Measurements from ENCODE around the gene VAT1L.

DNA sequence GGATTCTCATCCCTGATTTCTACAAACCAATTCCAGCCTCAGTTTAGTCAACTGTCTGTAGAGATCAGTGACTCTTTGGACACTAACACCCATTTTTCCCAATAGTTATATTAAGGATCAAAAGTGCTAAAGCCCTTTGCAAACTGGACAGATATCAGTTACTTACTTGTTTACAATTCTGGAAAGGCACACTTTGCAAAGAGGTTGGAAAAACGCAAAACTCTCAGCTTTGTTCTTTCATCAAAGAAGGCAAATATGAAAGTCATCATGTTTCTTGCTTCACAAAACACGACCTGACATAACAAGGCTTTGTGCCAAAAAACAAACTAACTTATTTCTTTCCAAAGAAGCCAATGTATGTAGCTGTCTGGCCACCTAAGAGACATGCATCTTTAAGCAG, 26.1 kb upstream of the VAT1L start:
- TF ChIP-seq MXI1 (IDR thresholded peaks at IDR 0.05; ENCODE audit: low read depth, low read length) = no peak
- no peak for TF ChIP-seq GABPA (IDR thresholded peaks at IDR 0.05; ENCODE audit: low read depth)
- TF ChIP-seq, protein P1, sequence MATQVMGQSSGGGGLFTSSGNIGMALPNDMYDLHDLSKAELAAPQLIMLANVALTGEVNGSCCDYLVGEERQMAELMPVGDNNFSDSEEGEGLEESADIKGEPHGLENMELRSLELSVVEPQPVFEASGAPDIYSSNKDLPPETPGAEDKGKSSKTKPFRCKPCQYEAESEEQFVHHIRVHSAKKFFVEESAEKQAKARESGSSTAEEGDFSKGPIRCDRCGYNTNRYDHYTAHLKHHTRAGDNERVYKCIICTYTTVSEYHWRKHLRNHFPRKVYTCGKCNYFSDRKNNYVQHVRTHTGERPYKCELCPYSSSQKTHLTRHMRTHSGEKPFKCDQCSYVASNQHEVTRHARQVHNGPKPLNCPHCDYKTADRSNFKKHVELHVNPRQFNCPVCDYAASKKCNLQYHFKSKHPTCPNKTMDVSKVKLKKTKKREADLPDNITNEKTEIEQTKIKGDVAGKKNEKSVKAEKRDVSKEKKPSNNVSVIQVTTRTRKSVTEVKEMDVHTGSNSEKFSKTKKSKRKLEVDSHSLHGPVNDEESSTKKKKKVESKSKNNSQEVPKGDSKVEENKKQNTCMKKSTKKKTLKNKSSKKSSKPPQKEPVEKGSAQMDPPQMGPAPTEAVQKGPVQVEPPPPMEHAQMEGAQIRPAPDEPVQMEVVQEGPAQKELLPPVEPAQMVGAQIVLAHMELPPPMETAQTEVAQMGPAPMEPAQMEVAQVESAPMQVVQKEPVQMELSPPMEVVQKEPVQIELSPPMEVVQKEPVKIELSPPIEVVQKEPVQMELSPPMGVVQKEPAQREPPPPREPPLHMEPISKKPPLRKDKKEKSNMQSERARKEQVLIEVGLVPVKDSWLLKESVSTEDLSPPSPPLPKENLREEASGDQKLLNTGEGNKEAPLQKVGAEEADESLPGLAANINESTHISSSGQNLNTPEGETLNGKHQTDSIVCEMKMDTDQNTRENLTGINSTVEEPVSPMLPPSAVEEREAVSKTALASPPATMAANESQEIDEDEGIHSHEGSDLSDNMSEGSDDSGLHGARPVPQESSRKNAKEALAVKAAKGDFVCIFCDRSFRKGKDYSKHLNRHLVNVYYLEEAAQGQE (IDR thresholded peaks at IDR 0.05; ENCODE audit: low read depth, low read length) = no peak
- TF ChIP-seq POLR2AphosphoS5 (IDR thresholded peaks at IDR 0.05; ENCODE audit: low read depth, low read length) = no peak
- TF ChIP-seq, protein P2, sequence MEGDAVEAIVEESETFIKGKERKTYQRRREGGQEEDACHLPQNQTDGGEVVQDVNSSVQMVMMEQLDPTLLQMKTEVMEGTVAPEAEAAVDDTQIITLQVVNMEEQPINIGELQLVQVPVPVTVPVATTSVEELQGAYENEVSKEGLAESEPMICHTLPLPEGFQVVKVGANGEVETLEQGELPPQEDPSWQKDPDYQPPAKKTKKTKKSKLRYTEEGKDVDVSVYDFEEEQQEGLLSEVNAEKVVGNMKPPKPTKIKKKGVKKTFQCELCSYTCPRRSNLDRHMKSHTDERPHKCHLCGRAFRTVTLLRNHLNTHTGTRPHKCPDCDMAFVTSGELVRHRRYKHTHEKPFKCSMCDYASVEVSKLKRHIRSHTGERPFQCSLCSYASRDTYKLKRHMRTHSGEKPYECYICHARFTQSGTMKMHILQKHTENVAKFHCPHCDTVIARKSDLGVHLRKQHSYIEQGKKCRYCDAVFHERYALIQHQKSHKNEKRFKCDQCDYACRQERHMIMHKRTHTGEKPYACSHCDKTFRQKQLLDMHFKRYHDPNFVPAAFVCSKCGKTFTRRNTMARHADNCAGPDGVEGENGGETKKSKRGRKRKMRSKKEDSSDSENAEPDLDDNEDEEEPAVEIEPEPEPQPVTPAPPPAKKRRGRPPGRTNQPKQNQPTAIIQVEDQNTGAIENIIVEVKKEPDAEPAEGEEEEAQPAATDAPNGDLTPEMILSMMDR (IDR thresholded peaks at IDR 0.05) = no peak
- TF ChIP-seq SMC3 (IDR thresholded peaks at IDR 0.05; ENCODE audit: low read depth, low read length) = no peak
- no peak for TF ChIP-seq TEAD4 (IDR thresholded peaks at IDR 0.05; ENCODE audit: borderline replicate concordance, insufficient read depth)
- TF ChIP-seq YY1 (IDR thresholded peaks at IDR 0.05; ENCODE audit: low read depth) = no peak
- TF ChIP-seq, protein P3, sequence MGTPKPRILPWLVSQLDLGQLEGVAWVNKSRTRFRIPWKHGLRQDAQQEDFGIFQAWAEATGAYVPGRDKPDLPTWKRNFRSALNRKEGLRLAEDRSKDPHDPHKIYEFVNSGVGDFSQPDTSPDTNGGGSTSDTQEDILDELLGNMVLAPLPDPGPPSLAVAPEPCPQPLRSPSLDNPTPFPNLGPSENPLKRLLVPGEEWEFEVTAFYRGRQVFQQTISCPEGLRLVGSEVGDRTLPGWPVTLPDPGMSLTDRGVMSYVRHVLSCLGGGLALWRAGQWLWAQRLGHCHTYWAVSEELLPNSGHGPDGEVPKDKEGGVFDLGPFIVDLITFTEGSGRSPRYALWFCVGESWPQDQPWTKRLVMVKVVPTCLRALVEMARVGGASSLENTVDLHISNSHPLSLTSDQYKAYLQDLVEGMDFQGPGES (IDR thresholded peaks at IDR 0.05; ENCODE audit: low read depth, low read length) = no peak
- no peak for TF ChIP-seq NFIC (IDR thresholded peaks at IDR 0.05; ENCODE audit: borderline replicate concordance)
- no peak for TF ChIP-seq TAF1 (IDR thresholded peaks at IDR 0.05; ENCODE audit: borderline replicate concordance, low read depth, low read length)
- no peak for TF ChIP-seq RAD21 (IDR thresholded peaks at IDR 0.05; ENCODE audit: low read length)
- TF ChIP-seq, protein P4, sequence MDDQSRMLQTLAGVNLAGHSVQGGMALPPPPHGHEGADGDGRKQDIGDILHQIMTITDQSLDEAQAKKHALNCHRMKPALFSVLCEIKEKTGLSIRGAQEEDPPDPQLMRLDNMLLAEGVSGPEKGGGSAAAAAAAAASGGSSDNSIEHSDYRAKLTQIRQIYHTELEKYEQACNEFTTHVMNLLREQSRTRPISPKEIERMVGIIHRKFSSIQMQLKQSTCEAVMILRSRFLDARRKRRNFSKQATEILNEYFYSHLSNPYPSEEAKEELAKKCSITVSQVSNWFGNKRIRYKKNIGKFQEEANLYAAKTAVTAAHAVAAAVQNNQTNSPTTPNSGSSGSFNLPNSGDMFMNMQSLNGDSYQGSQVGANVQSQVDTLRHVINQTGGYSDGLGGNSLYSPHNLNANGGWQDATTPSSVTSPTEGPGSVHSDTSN (IDR thresholded peaks at IDR 0.05) = no peak
- TF ChIP-seq, protein P5, sequence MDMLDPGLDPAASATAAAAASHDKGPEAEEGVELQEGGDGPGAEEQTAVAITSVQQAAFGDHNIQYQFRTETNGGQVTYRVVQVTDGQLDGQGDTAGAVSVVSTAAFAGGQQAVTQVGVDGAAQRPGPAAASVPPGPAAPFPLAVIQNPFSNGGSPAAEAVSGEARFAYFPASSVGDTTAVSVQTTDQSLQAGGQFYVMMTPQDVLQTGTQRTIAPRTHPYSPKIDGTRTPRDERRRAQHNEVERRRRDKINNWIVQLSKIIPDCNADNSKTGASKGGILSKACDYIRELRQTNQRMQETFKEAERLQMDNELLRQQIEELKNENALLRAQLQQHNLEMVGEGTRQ (IDR thresholded peaks at IDR 0.05; ENCODE audit: borderline replicate concordance, low read depth, low read length) = no peak
